RWPE1 (cell line): ENCODE measurements around the gene ZRANB1.

Experiments used
- CTCF ChIA-PET: fragments of 350-600 bp; sonication (Branson Sonifier 250); formaldehyde crosslinking; extraction: SDS; loops from one replicate; lab custom pipeline; 2021; lab: Yijun Ruan, JAX
- POLR2A ChIA-PET: fragments of 400-600 bp; formaldehyde crosslinking; extraction: SDS; loops from one replicate; lab custom pipeline; 2020; ENCODE audit warnings: antibody characterized with exemption; ENCODE audit not compliant: low non-redundant PET; lab: Yijun Ruan, JAX
- DNase-seq: peaks from one replicate; pipeline ENCODE4 v3.0.0; 2012; ENCODE audit warnings: low spot score
- H3K27ac ChIP-seq: fragments of 450-650 bp; 2 replicates; pipeline ENCODE4 v1.5.1; 2017
- CTCF ChIP-seq: fragments of 450-650 bp; conservative IDR thresholded peaks from 2 replicates; pipeline ENCODE4 v1.5.1; 2017; ENCODE audit warnings: low read depth, mild to moderate bottlenecking

The ZRANB1 gene

DNA sequence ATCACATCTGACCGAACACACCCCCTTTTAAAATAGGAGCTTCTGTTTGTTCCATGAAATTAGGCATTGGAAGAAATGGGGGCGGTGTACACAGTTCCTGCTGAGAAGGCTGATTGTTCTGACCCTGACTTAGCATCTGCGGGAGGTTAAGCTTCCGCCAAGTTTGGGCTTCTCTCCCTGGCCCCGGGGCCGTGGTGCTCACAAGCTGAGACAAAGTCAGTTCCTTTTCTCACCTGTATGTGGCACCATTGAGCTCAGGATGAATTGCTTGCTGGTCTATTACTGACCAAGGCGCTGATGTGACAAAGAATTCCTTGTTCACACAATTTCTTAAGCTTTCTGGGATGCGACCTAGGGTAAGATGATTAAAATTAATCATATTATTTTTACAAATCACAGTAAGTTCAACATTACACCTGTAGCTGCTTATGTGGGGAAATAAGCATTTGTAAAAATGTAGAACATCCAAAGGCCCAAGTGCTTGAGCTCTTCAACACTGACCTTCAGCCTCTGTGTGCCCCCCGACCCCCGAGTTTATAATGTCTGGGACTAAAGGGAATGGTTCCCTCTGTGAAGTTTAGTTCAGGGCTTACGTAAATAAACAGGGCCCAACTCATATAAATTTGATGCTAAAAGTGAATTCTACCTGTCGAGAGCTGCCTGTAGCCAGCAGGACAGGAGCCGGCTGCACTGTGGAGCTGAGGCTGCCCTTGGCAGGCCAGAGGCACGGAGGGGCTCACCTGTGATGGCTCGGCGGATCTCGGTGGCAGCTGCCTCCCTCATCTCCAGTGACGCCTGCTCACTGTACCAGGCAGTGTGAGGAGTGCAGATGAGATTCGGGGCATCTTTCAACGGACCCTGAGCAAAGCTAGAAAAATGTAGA, 50.8 kb downstream of the ZRANB1 start:
- ChIA-PET CTCF (interaction anchor here (0.5 to 1.2 kb wide), 6 partner anchors 14 to 798 kb away, joined by 3 to 4 read pairs (median 3); no protein-coding TSS in a partner anchor), POLR2A (no interaction called here)
- DNase-seq, result no peak
- peak overlapping the region; percentile 24; the same call in 1 of the 2 replicates for H3K27ac ChIP-seq
- peak; percentile 74 for TF ChIP-seq CTCF

GRCh38 chr10:124993345-124993708, 51.4 kb downstream of the ZRANB1 start:
- DNase-seq, result no peak
- POLR2A ChIA-PET, result no interaction called here
- no peak for TF ChIP-seq CTCF
- CTCF ChIA-PET, result interaction anchor here (0.6 to 1.2 kb wide), 2 partner anchors 16 to 148 kb away, joined by 3 read pairs; no protein-coding TSS in a partner anchor
- H3K27ac ChIP-seq, result peak overlapping the region; percentile 36

DNA sequence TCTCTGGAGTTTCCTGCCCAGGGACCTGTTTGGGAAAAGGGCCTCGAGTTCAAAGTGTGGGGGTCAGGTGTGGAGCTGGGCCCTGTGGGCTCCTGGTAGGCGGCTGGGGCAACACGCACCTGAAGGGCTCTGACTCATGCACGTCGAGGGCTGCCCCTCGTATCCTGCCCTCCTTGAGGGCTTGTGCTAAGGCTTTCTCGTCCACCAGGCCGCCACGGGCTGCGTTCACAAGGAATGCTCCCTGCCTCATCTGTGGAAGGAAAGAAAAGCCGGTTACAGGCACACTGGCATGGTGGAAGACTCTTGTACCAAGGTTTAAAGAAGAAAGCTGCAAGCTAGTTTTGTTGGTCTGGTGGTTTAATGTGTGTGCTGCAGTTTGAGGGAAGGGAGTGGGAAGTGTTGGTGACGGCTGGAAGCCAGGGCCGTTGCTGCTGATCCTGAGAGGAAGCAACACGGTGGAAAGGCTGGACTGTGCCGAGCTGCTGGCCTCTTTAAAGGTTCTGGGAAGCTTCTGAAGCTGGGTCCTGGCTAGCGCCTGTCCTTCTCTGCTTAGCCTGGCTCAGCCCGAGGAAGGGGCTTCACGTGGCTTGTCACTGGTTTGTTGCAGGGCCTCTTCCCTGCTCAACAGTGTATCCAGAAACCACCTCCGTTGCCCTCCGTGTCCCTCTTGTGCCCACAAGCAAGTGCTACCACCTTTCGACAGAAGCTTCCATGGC, 52.0 kb downstream of the ZRANB1 start:
- peak overlapping the region; percentile 36 for H3K27ac ChIP-seq
- no peak for DNase-seq
- CTCF ChIA-PET, result no interaction called here
- POLR2A ChIA-PET, result no interaction called here
- TF ChIP-seq CTCF, result no peak

GRCh38 chr10:124994573-124995473, 52.9 kb downstream of the ZRANB1 start:
- no peak for DNase-seq
- H3K27ac ChIP-seq, result peak overlapping the region; percentile 36
- ChIA-PET POLR2A (no interaction called here), CTCF (no interaction called here)
- no peak for TF ChIP-seq CTCF

DNA sequence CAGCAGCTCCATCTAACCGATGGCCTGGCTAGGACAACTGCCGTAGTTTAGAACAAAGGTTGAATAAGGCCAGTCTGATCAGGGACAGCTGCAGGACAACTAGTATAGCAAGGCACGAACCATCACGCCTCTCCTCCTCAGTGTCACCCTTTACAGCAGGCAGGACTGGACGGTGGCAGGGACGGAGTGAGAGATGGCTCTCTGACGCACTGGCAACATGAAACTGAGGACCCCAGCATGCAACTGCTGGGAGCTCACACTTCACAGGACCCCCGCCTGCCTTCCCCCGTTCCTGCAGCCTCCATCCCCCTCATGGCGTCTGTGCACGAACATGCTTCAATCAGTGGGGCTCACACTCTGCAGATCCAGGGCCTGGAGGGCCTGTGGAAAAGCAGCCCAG, 53.7 kb downstream of the ZRANB1 start:
- no peak for DNase-seq
- peak overlapping the region; percentile 36 for H3K27ac ChIP-seq
- CTCF ChIA-PET, result no interaction called here
- TF ChIP-seq CTCF, result no peak
- POLR2A ChIA-PET, result no interaction called here
